Mesendoderm (in vitro differentiated cells): ENCODE measurements around the gene OR51B2.

Experiments
- DNase-seq: peaks from one replicate; pipeline ENCODE4 v3.0.0; 2013
- H2AK5ac ChIP-seq: 2 replicates; pipeline ENCODE4 v1.6.1; 2013; ENCODE audit warnings: low read length, inconsistent platforms
- H2BK120ac ChIP-seq: 2 replicates; pipeline ENCODE4 v1.6.1; 2013; ENCODE audit warnings: low read depth, mild to moderate bottlenecking, low read length, moderate library complexity, mixed read lengths
- H2BK15ac ChIP-seq: replicated peaks from 2 replicates; pipeline ENCODE4 v1.6.1; 2013; ENCODE audit warnings: low read depth, mild to moderate bottlenecking, moderate library complexity
- H2BK5ac ChIP-seq: 2 replicates; pipeline ENCODE4 v1.6.1; 2013; ENCODE audit warnings: low read length, inconsistent platforms
- H3K18ac ChIP-seq: 2 replicates; pipeline ENCODE4 v1.6.1; 2013; ENCODE audit warnings: mild to moderate bottlenecking, low read length, mixed read lengths
- H3K23ac ChIP-seq: one replicate; pipeline ENCODE4 v1.6.1; 2013; ENCODE audit warnings: low read length
- H3K27ac ChIP-seq: 2 replicates; pipeline ENCODE4 v1.5.1; 2013; ENCODE audit warnings: low read depth, mild to moderate bottlenecking, inconsistent platforms, low read length, moderate library complexity
- H3K27me3 ChIP-seq: 2 replicates; pipeline ENCODE4 v1.6.1; 2013; ENCODE audit warnings: low read length, control low read depth, mild to moderate bottlenecking, inconsistent platforms; ENCODE audit not compliant: insufficient read depth, poor library complexity
- H3K36me3 ChIP-seq: 2 replicates; pipeline ENCODE4 v1.6.1; 2013; ENCODE audit warnings: low read length, inconsistent platforms; ENCODE audit not compliant: control insufficient read depth, insufficient read depth
- H3K4ac ChIP-seq: one replicate; pipeline ENCODE4 v1.6.1; 2013; ENCODE audit warnings: low read depth, mild to moderate bottlenecking, low read length, moderate library complexity
- H3K4me1 ChIP-seq: 2 replicates; pipeline ENCODE4 v1.6.1; 2013; ENCODE audit warnings: low read depth, low read length, inconsistent platforms; ENCODE audit not compliant: control insufficient read depth
- H3K4me2 ChIP-seq: 2 replicates; pipeline ENCODE4 v1.6.1; 2013; ENCODE audit warnings: low read length
- H3K4me3 ChIP-seq: 2 replicates; pipeline ENCODE4 v1.5.1; 2013; ENCODE audit warnings: mild to moderate bottlenecking, low read length
- H3K56ac ChIP-seq: one replicate; pipeline ENCODE4 v1.6.1; 2013; ENCODE audit warnings: low read length
- H3K79me1 ChIP-seq: 2 replicates; pipeline ENCODE4 v1.6.1; 2013; ENCODE audit warnings: low read length, inconsistent platforms
- H3K79me2 ChIP-seq: 2 replicates; pipeline ENCODE4 v1.6.1; 2013; ENCODE audit warnings: mild to moderate bottlenecking, low read length; ENCODE audit not compliant: control insufficient read depth, insufficient read depth
- H3K9ac ChIP-seq: 2 replicates; pipeline ENCODE4 v1.6.1; 2013; ENCODE audit warnings: low read length, inconsistent platforms
- H4K5ac ChIP-seq: one replicate; pipeline ENCODE4 v1.6.1; 2013; ENCODE audit warnings: low read length
- H4K8ac ChIP-seq: one replicate; pipeline ENCODE4 v1.6.1; 2013; ENCODE audit warnings: low read depth, mild to moderate bottlenecking, control low read depth, low read length, moderate library complexity
- WGBS: extraction: QIAGEN DNeasy Blood & Tissue Kit; methylation state at CpG from one replicate; pipeline ENCODE4 v1.1.7; 2013; ENCODE audit warnings: low lambda C conversion rate, missing lambda C conversion rate; ENCODE audit not compliant: insufficient coverage; ENCODE audit errors: extremely low coverage; 5-methylcytosine and 5-hydroxymethylcytosine counted together

OR51B2 gene

DNA sequence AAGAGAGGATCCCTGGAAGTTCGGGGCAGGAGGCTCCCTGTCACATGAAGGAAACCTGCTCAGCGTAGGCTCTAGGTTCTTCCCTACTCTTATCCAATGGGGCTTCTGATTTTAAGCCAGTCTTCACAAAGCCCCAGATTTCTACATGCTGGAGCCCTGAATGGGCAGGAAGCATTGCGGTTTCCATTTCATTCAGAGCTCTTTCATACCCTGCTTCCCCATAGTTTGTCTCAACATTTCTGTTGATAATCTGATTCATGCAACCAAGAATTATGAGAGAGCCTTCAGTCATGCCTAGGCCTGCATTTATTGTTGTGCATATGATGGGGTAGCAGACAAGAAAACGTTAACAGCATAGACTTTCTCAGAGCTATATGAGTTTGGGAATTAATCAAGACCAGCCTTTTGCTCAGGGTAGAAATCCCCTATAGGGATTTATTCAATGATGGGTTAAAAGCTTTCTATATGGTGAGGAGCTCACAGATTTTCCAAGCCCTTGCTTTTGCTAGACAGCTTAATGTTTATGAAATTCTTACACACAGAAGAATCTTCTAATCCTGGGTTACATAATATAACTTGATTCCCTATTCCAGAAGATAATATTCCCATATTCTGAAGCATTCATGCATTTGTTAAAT lies 38.3 kb downstream of the OR51B2 start:
- no CpG with 5 or more reads among the region's 4 CpGs for WGBS
- H3K4me1 ChIP-seq, result no peaks in the 10 kb centered on the region
- no peak overlapping the region for H3K4ac ChIP-seq

DNA sequence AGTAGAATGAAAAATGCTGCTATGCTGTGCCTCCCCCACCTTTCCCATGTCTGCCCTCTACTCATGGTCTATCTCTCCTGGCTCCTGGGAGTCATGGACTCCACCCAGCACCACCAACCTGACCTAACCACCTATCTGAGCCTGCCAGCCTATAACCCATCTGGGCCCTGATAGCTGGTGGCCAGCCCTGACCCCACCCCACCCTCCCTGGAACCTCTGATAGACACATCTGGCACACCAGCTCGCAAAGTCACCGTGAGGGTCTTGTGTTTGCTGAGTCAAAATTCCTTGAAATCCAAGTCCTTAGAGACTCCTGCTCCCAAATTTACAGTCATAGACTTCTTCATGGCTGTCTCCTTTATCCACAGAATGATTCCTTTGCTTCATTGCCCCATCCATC lies 39.5 kb downstream of the OR51B2 start:
- Histone ChIP-seq H3K4ac (no peak overlapping the region), H2AK5ac (no peak overlapping the region), H2BK5ac (no peak overlapping the region), H3K36me3 (no peaks in the 10 kb centered on the region), H2BK15ac (no peak overlapping the region), H3K9ac (no peak overlapping the region), H3K4me1 (peaks cover 3% of the 10 kb centered on the region), H3K27me3 (no peaks in the 10 kb centered on the region), H4K5ac (no peak overlapping the region), H3K4me3 (no peak overlapping the region), H3K79me2 (no peaks in the 10 kb centered on the region), H3K4me2 (no peak overlapping the region), H3K56ac (no peak overlapping the region), H3K18ac (no peak overlapping the region), H3K23ac (no peak overlapping the region), H2BK120ac (no peak overlapping the region), H3K79me1 (no peaks in the 10 kb centered on the region), H3K27ac (no peak overlapping the region), H4K8ac (no peak overlapping the region)
- no CpG with 5 or more reads among the region's 2 CpGs for WGBS
- DNase-seq, result no peak

More for the DNA sequence above, 38.3 kb downstream of the OR51B2 start:
- Histone ChIP-seq H3K23ac (no peak overlapping the region), H3K4me3 (no peak overlapping the region), H2BK120ac (no peak overlapping the region), H2BK5ac (no peak overlapping the region), H3K36me3 (no peaks in the 10 kb centered on the region), H3K79me1 (no peaks in the 10 kb centered on the region), H3K27ac (no peak overlapping the region), H3K9ac (no peak overlapping the region), H2AK5ac (no peak overlapping the region), H4K5ac (no peak overlapping the region), H2BK15ac (no peak overlapping the region), H3K27me3 (no peaks in the 10 kb centered on the region), H3K4me2 (no peak overlapping the region), H3K56ac (no peak overlapping the region), H3K79me2 (no peaks in the 10 kb centered on the region), H4K8ac (no peak overlapping the region), H3K18ac (no peak overlapping the region)
- DNase-seq, result no peak

- no peak overlapping the region for H3K23ac ChIP-seq
- no peaks in the 10 kb centered on the region for H3K36me3 ChIP-seq
- H3K4me1 ChIP-seq, result peaks cover 3% of the 10 kb centered on the region
- H3K27me3 ChIP-seq, result no peaks in the 10 kb centered on the region
- H4K5ac ChIP-seq, result no peak overlapping the region
- no peak overlapping the region for H2BK15ac ChIP-seq
- H3K79me2 ChIP-seq, result no peaks in the 10 kb centered on the region
- H4K8ac ChIP-seq, result no peak overlapping the region
- no peak overlapping the region for H2BK5ac ChIP-seq
- H2BK120ac ChIP-seq, result no peak overlapping the region
- H3K27ac ChIP-seq, result no peak overlapping the region
- H3K9ac ChIP-seq, result no peak overlapping the region
- H3K79me1 ChIP-seq, result no peaks in the 10 kb centered on the region
- H3K4ac ChIP-seq, result no peak overlapping the region
- H3K18ac ChIP-seq, result no peak overlapping the region
- H3K56ac ChIP-seq, result no peak overlapping the region
- H3K4me3 ChIP-seq, result no peak overlapping the region
- H3K4me2 ChIP-seq, result no peak overlapping the region
- H2AK5ac ChIP-seq, result no peak overlapping the region
- no peak for DNase-seq
- no CpG with 5 or more reads among the region's 1 CpG for WGBS
Observed at GRCh38 chr11:5283882-5284281, 40.2 kb downstream of the OR51B2 start.

GRCh38 chr11:5283086-5283485 lies 41.0 kb downstream of the OR51B2 start:
- no peak overlapping the region for H4K5ac ChIP-seq

DNA sequence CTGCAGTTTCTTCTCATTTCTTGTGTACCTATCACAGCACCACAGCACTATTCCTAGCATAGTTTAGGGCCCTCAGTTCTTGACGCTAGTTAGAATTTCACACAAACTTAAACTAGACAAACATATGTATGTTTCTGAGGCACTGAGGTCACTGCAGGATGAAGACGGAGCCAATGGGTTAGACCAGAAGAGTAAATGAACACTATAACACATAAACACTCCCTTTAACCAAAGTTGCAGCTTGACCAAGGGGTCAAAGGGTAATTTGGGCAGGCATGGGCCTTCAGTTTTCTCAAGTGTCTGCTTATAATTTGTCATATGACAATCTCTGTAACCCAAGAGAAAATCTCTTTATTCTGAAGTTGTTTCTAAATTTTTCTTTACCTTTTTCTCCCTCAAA lies 41.5 kb downstream of the OR51B2 start:
- no peaks in the 10 kb centered on the region for H3K79me1 ChIP-seq
- H3K23ac ChIP-seq, result no peak overlapping the region
- WGBS, result no CpG with 5 or more reads among the region's 2 CpGs
- H3K4me1 ChIP-seq, result peaks cover 3% of the 10 kb centered on the region
- no peak overlapping the region for H3K27ac ChIP-seq
- H3K18ac ChIP-seq, result no peak overlapping the region
- H2BK120ac ChIP-seq, result no peak overlapping the region
- H2BK5ac ChIP-seq, result no peak overlapping the region
- no peak overlapping the region for H3K4me2 ChIP-seq
- no peak overlapping the region for H2AK5ac ChIP-seq
- H3K36me3 ChIP-seq, result no peaks in the 10 kb centered on the region
- H3K27me3 ChIP-seq, result no peaks in the 10 kb centered on the region
- DNase-seq, result no peak
- H3K4ac ChIP-seq, result no peak overlapping the region
- no peak overlapping the region for H3K56ac ChIP-seq
- no peak overlapping the region for H3K9ac ChIP-seq
- H4K5ac ChIP-seq, result no peak overlapping the region
- H2BK15ac ChIP-seq, result no peak overlapping the region
- H4K8ac ChIP-seq, result no peak overlapping the region
- no peaks in the 10 kb centered on the region for H3K79me2 ChIP-seq
- no peak overlapping the region for H3K4me3 ChIP-seq

More at GRCh38 chr11:5283086-5283485, 41.0 kb downstream of the OR51B2 start:
- H3K4me1 ChIP-seq, result peaks cover 3% of the 10 kb centered on the region
- no peak overlapping the region for H3K56ac ChIP-seq
- H3K9ac ChIP-seq, result no peak overlapping the region
- no peak overlapping the region for H3K4me2 ChIP-seq
- H3K4ac ChIP-seq, result no peak overlapping the region
- no peak overlapping the region for H3K23ac ChIP-seq
- no CpG with 5 or more reads among the region's 3 CpGs for WGBS
- H2AK5ac ChIP-seq, result no peak overlapping the region
- H3K36me3 ChIP-seq, result no peaks in the 10 kb centered on the region
- H2BK15ac ChIP-seq, result no peak overlapping the region
- no peaks in the 10 kb centered on the region for H3K79me2 ChIP-seq
- H4K8ac ChIP-seq, result no peak overlapping the region
- H3K18ac ChIP-seq, result no peak overlapping the region
- H3K27ac ChIP-seq, result no peak overlapping the region
- no peak for DNase-seq
- H2BK5ac ChIP-seq, result no peak overlapping the region
- no peak overlapping the region for H3K4me3 ChIP-seq
- H3K79me1 ChIP-seq, result no peaks in the 10 kb centered on the region
- no peaks in the 10 kb centered on the region for H3K27me3 ChIP-seq
- no peak overlapping the region for H2BK120ac ChIP-seq

DNA sequence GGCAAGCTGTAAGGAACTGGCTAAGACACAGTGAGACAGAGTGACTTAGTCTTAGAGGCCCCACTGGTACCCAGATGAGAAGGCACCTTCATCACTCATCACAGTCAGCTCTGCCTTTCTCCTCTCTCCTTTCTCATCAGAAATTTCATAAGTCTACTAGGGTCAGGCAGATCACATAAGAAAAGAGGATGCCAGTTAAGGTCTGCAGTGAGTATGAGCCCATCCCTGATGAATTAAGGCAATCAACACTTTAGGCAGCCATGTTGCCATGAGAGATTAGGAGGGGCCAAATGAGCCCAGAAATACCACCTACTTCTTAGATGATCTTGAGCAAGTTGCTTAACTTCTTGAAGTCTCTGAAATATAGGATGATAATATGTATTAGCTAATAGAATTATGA lies 42.5 kb downstream of the OR51B2 start:
- Histone ChIP-seq H2BK120ac (no peak overlapping the region), H3K4ac (no peak overlapping the region), H3K79me2 (no peaks in the 10 kb centered on the region), H3K4me2 (no peak overlapping the region), H4K5ac (no peak overlapping the region), H3K36me3 (no peaks in the 10 kb centered on the region), H2AK5ac (no peak overlapping the region), H2BK5ac (no peak overlapping the region), H3K18ac (no peak overlapping the region), H3K9ac (no peak overlapping the region), H3K4me1 (peaks cover 3% of the 10 kb centered on the region), H3K4me3 (no peak overlapping the region), H3K27ac (no peak overlapping the region), H3K56ac (no peak overlapping the region), H2BK15ac (peak overlapping the region; percentile 39), H3K27me3 (no peaks in the 10 kb centered on the region), H3K79me1 (no peaks in the 10 kb centered on the region), H3K23ac (no peak overlapping the region), H4K8ac (no peak overlapping the region)
- no peak for DNase-seq
